Gastroesophageal sphincter (tissue), 3 donors: Measurements from ENCODE around the gene TMEM125.

ENCODE experiments used
- CTCF ChIP-seq, 4 experiments: fragments of 200-600 bp in 2 of 4; fragments of 450-650 bp in 2 of 4; sonication (generic) in 1 of 4; IDR thresholded peaks; one replicate each; pipeline ENCODE4 v1.5.1; 2017 to 2019; ENCODE audit warnings: antibody characterized with exemption in 4 of 4, mild to moderate bottlenecking in 2 of 4, moderate library complexity in 2 of 4
- EP300 ChIP-seq: sonication (generic); formaldehyde crosslinking; IDR thresholded peaks from one replicate; pipeline ENCODE4 v1.6.1; 2017; ENCODE audit warnings: antibody characterized with exemption, mild to moderate bottlenecking
- POLR2A ChIP-seq, 2 donors: fragments of 450-650 bp; IDR thresholded peaks; one replicate each; pipeline ENCODE4 v1.6.1; 2017; ENCODE audit warnings: antibody characterized with exemption in 2 of 2, mild to moderate bottlenecking in 2 of 2, moderate library complexity in 1 of 2
- POLR2AphosphoS5 ChIP-seq: sonication (generic); formaldehyde crosslinking; IDR thresholded peaks from one replicate; pipeline ENCODE4 v1.6.1; 2017; ENCODE audit warnings: antibody characterized with exemption

- TF ChIP-seq POLR2AphosphoS5 (no peak), CTCF (IDR thresholded peaks at IDR 0.05) (no peak), POLR2A (IDR thresholded peaks at IDR 0.05) (no peak), EP300 (no peak)
Observed at GRCh38 chr1:43317817-43318471, 48.2 kb downstream of the TMEM125 start.
